Measurements from ENCODE around the gene COL19A1.

DNA sequence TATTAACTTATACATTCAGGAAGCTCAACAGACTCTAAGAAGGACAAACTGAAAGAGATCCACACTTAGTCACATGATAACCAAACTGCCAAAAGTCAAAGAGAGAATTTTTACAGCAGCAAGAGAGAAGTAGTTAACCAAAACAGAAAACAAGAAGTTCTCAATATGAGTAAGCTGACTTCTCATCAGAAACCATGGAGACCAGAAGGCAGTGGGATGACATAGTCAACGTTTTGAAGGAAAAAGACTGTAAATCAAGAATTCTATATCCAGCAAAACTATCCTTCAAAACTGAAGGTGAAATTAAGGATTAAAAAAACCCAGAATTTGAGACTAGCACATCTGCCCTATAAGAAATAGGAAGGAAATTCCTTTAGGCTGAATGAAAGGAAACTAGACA, 60.4 kb downstream of the COL19A1 start:
- TF ChIP-seq, protein P1, sequence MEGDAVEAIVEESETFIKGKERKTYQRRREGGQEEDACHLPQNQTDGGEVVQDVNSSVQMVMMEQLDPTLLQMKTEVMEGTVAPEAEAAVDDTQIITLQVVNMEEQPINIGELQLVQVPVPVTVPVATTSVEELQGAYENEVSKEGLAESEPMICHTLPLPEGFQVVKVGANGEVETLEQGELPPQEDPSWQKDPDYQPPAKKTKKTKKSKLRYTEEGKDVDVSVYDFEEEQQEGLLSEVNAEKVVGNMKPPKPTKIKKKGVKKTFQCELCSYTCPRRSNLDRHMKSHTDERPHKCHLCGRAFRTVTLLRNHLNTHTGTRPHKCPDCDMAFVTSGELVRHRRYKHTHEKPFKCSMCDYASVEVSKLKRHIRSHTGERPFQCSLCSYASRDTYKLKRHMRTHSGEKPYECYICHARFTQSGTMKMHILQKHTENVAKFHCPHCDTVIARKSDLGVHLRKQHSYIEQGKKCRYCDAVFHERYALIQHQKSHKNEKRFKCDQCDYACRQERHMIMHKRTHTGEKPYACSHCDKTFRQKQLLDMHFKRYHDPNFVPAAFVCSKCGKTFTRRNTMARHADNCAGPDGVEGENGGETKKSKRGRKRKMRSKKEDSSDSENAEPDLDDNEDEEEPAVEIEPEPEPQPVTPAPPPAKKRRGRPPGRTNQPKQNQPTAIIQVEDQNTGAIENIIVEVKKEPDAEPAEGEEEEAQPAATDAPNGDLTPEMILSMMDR (IDR thresholded peaks at IDR 0.05; ENCODE audit: low read length), result no peak
- TF ChIP-seq EZH2 (optimal IDR thresholded peaks at IDR 0.05; ENCODE audit: low read depth, low read length) (no peak), EZH2phosphoT487 (IDR thresholded peaks at IDR 0.05; ENCODE audit: low read length) (no peak)

All from MM.1S (cell line).